Measurements from ENCODE around the gene CACNA2D3.

Gene CACNA2D3

DNA sequence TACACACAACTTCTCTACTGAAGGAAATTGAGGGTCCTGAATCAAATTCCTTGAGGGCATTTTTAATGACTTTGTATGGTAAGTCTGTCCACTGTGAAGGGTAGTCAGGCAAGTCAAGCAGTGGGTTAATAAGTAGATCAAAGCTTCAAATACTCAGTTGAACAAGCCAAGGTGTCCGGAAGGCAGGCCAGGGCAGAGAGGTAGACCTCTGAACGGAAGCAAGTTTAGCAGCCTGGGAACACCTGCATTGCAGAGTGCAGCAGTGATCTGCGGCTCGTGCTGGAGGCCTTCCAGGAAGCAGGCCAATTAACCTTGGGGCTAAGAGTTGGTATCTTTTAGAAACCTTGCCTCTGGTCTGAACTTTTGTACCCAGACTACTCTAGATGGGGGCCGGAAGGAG, 661.7 kb downstream of the CACNA2D3 start:
- TF ChIP-seq CTCF (IDR thresholded peaks at IDR 0.05; ENCODE audit: low read depth, low read length): no peak
- no peak for DNase-seq (ENCODE audit: low read depth, low spot score)
- H3K4me3 ChIP-seq (ENCODE audit: low read depth, low read length): no peak overlapping the region
- in situ Hi-C loops (cut with HindIII; ENCODE audit: low sequenced_read_pairs): no loop called here

GRCh38 chr3:54785976-54786375, 663.6 kb downstream of the CACNA2D3 start:
- H3K4me3 ChIP-seq (ENCODE audit: low read depth, low read length): no peak overlapping the region
- DNase-seq (ENCODE audit: low read depth, low spot score): no peak
- in situ Hi-C loops (cut with HindIII; ENCODE audit: low sequenced_read_pairs): no loop called here
- TF ChIP-seq CTCF (IDR thresholded peaks at IDR 0.05; ENCODE audit: low read depth, low read length): no peak

DNA sequence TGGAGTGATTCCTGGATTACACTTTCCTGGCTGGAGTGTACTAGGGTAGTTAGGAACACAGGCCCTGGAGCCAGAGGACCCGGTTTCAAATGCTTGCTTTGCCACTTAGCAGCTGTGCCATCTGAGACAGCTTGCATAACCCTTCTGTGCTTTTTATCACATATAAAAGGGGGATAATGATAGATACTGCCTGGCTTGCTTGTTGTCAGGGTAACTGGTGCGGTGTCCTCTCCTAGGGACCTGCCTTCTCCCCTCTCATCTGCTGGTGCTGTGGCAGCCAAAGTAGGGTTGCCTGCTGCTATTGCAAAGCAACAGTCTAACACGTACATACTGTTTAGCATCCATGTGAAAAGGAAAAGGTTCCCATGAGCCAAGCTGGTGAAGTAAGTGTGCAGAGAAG, 667.7 kb downstream of the CACNA2D3 start:
- in situ Hi-C loops (cut with HindIII; ENCODE audit: low sequenced_read_pairs): no loop called here
- no peak for DNase-seq (ENCODE audit: low read depth, low spot score)
- no peak for TF ChIP-seq CTCF (IDR thresholded peaks at IDR 0.05; ENCODE audit: low read depth, low read length)
- no peak overlapping the region for H3K4me3 ChIP-seq (ENCODE audit: low read depth, low read length)

GRCh38 chr3:54791501-54792156, 669.3 kb downstream of the CACNA2D3 start:
- TF ChIP-seq CTCF (IDR thresholded peaks at IDR 0.05; ENCODE audit: low read depth, low read length): no peak
- H3K4me3 ChIP-seq (ENCODE audit: low read depth, low read length): no peak overlapping the region
- no peak for DNase-seq (ENCODE audit: low read depth, low spot score)
- in situ Hi-C loops (cut with HindIII; ENCODE audit: low sequenced_read_pairs): no loop called here

GRCh38 chr3:54792584-54792983, 670.2 kb downstream of the CACNA2D3 start:
- H3K4me3 ChIP-seq (ENCODE audit: low read depth, low read length): no peak overlapping the region
- in situ Hi-C loops (cut with HindIII; ENCODE audit: low sequenced_read_pairs): no loop called here
- no peak for TF ChIP-seq CTCF (IDR thresholded peaks at IDR 0.05; ENCODE audit: low read depth, low read length)
- no peak for DNase-seq (ENCODE audit: low read depth, low spot score)

DNA sequence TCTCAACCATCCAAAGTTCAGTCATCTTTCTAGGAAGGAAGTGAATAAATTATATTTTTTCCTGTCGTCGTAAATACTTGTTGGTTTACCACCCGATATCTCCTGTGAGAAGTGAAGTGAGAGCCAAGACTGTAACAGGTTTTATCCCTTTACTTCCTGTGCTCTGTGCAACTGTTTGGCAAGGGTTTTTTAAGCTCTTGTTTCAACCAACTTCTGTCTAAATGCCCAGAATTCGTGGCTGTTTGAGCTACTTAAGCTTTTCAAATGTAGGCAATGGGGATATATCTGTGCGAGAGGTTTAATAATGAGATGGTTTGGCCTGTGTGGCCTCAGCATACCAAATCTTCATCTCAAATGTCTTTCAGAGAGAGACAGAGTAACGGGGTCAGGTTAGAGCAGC, 670.8 kb downstream of the CACNA2D3 start:
- in situ Hi-C loops (cut with HindIII; ENCODE audit: low sequenced_read_pairs): no loop called here
- no peak for DNase-seq (ENCODE audit: low read depth, low spot score)
- TF ChIP-seq CTCF (IDR thresholded peaks at IDR 0.05; ENCODE audit: low read depth, low read length): no peak
- H3K4me3 ChIP-seq (ENCODE audit: low read depth, low read length): no peak overlapping the region
